HEK293 (cell line): ENCODE measurements around the gene GRM5.

Source experiments
- ATF2 ChIP-seq: fragments of 450-650 bp; formaldehyde crosslinking; IDR thresholded peaks from 2 replicates; pipeline ENCODE4 v1.5.1; 2016; ENCODE audit warnings: missing biosample characterization, missing genetic modification characterization, low read depth
- HOXA7 ChIP-seq: sonication (generic); formaldehyde crosslinking; IDR thresholded peaks from 2 replicates; pipeline ENCODE4 v1.8.1; 2022; ENCODE audit warnings: missing genetic modification reagents, borderline replicate concordance
- ZFP3 ChIP-seq: fragments of 450-650 bp; formaldehyde crosslinking; IDR thresholded peaks from 2 replicates; pipeline ENCODE4 v1.5.1; 2016; ENCODE audit warnings: low read depth, missing biosample characterization, missing genetic modification characterization
- TF ChIP-seq, protein P1 (sequence below): fragments of 450-650 bp; formaldehyde crosslinking; IDR thresholded peaks from 2 replicates; pipeline ENCODE4 v1.5.1; 2016; ENCODE audit warnings: missing biosample characterization, missing genetic modification characterization

- TF ChIP-seq ATF2: no peak
- TF ChIP-seq, protein P1, sequence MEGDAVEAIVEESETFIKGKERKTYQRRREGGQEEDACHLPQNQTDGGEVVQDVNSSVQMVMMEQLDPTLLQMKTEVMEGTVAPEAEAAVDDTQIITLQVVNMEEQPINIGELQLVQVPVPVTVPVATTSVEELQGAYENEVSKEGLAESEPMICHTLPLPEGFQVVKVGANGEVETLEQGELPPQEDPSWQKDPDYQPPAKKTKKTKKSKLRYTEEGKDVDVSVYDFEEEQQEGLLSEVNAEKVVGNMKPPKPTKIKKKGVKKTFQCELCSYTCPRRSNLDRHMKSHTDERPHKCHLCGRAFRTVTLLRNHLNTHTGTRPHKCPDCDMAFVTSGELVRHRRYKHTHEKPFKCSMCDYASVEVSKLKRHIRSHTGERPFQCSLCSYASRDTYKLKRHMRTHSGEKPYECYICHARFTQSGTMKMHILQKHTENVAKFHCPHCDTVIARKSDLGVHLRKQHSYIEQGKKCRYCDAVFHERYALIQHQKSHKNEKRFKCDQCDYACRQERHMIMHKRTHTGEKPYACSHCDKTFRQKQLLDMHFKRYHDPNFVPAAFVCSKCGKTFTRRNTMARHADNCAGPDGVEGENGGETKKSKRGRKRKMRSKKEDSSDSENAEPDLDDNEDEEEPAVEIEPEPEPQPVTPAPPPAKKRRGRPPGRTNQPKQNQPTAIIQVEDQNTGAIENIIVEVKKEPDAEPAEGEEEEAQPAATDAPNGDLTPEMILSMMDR (tag by site-specific recombination): no peak
- no peak for TF ChIP-seq HOXA7 (CRISPR knock-in tag)
- TF ChIP-seq ZFP3 (tag by site-specific recombination): no peak
These were observed 591.1 kb downstream of the GRM5 start for GRCh38 chr11:88474655-88475054.
